Endothelial cell of umbilical vein (primary cell): ENCODE results near the gene DGKG.

ENCODE experiments used
- CTCF ChIP-seq, 2 donors: IDR thresholded peaks; 1 replicate in 1 of 2; 2 replicates in 1 of 2; pipeline ENCODE4 v1.5.1; 2011; ENCODE audit warnings: low read length in 2 of 2, mild to moderate bottlenecking in 2 of 2, moderate library complexity in 2 of 2, control low read depth in 1 of 2, inconsistent platforms in 1 of 2, low read depth in 1 of 2; ENCODE audit not compliant: insufficient read depth in 1 of 2; ENCODE audit errors: extremely low read depth in 1 of 2
- EZH2 ChIP-seq: IDR thresholded peaks from 2 replicates; pipeline ENCODE4 v1.6.1; 2012; ENCODE audit warnings: borderline replicate concordance, low read depth, mild to moderate bottlenecking, moderate library complexity, low read length, inconsistent platforms; ENCODE audit not compliant: severe bottlenecking
- GATA2 ChIP-seq: IDR thresholded peaks from 2 replicates; pipeline ENCODE4 v1.7.0; 2011; ENCODE audit warnings: low read depth, mild to moderate bottlenecking, moderate library complexity, mixed read lengths, low read length; ENCODE audit not compliant: insufficient read length, insufficient read depth
- JUN ChIP-seq: IDR thresholded peaks from 2 replicates; pipeline ENCODE4 v1.6.1; 2011; ENCODE audit warnings: borderline replicate concordance, low read depth; ENCODE audit not compliant: insufficient read length, insufficient read depth
- MYC ChIP-seq: IDR thresholded peaks from one replicate; pipeline ENCODE4 v1.6.1; 2011; ENCODE audit warnings: mild to moderate bottlenecking, low read depth, low read length
- POLR2AphosphoS5 ChIP-seq: IDR thresholded peaks from 2 replicates; pipeline ENCODE4 v1.6.1; 2012; ENCODE audit warnings: low read depth, mild to moderate bottlenecking, control low read depth, low read length, moderate library complexity; ENCODE audit not compliant: insufficient read depth
- TF ChIP-seq, protein P1 (sequence below): IDR thresholded peaks from 2 replicates; pipeline ENCODE4 v1.6.1; 2011; ENCODE audit not compliant: insufficient read depth, insufficient read length

GRCh38 chr3:186298876-186299275 is 63.2 kb downstream of the DGKG start:
- TF ChIP-seq POLR2AphosphoS5 (no peak), JUN (no peak), CTCF (IDR thresholded peaks at IDR 0.05; ENCODE audit: extremely low read depth in 1 of 2, insufficient read depth in 1 of 2, low read depth in 1 of 2, low read length in 2 of 2) (no peak), EZH2 (no peak), GATA2 (no peak), MYC (no peak)
- TF ChIP-seq, protein P1, sequence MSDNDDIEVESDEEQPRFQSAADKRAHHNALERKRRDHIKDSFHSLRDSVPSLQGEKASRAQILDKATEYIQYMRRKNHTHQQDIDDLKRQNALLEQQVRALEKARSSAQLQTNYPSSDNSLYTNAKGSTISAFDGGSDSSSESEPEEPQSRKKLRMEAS = no peak
